Measurements from ENCODE around the gene TBC1D7.

GRCh38 chr6:13308332-13308731, 20.0 kb downstream of the TBC1D7 start:
- TF ChIP-seq CTCF (IDR thresholded peaks at IDR 0.05), result no peak
- TF ChIP-seq ZNF263 (CRISPR knock-in tag; IDR thresholded peaks at IDR 0.05; ENCODE audit: low read depth), result no peak
- TF ChIP-seq, protein P1, sequence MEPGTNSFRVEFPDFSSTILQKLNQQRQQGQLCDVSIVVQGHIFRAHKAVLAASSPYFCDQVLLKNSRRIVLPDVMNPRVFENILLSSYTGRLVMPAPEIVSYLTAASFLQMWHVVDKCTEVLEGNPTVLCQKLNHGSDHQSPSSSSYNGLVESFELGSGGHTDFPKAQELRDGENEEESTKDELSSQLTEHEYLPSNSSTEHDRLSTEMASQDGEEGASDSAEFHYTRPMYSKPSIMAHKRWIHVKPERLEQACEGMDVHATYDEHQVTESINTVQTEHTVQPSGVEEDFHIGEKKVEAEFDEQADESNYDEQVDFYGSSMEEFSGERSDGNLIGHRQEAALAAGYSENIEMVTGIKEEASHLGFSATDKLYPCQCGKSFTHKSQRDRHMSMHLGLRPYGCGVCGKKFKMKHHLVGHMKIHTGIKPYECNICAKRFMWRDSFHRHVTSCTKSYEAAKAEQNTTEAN (CRISPR knock-in tag; IDR thresholded peaks at IDR 0.05), result no peak

Data from WTC11 (cell line).